Measurements from ENCODE around the gene KIAA1217.

DNA sequence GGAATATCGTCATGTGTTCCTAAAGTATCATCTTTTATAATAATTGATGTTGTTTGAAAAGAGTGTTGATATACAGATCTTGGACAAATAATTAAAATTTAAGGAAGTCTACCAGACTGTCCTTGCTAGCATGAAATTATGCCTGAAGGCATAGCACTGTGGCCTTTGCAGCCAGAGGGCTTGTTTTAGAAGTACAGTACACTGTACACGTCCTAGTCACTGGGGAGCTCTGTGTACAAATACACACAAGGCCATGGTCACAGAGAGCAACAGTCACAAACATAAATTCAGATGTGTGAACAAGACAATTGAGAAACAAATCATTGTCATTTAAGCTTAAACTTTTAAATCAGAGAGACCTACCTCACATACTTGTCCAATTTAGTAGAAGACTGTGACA lies 133.0 kb downstream of the KIAA1217 start:
- no peak for TF ChIP-seq POLR2A (IDR thresholded peaks at IDR 0.05; ENCODE audit: low read depth, low read length)
- TF ChIP-seq, protein P1, sequence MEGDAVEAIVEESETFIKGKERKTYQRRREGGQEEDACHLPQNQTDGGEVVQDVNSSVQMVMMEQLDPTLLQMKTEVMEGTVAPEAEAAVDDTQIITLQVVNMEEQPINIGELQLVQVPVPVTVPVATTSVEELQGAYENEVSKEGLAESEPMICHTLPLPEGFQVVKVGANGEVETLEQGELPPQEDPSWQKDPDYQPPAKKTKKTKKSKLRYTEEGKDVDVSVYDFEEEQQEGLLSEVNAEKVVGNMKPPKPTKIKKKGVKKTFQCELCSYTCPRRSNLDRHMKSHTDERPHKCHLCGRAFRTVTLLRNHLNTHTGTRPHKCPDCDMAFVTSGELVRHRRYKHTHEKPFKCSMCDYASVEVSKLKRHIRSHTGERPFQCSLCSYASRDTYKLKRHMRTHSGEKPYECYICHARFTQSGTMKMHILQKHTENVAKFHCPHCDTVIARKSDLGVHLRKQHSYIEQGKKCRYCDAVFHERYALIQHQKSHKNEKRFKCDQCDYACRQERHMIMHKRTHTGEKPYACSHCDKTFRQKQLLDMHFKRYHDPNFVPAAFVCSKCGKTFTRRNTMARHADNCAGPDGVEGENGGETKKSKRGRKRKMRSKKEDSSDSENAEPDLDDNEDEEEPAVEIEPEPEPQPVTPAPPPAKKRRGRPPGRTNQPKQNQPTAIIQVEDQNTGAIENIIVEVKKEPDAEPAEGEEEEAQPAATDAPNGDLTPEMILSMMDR (conservative IDR thresholded peaks at IDR 0.05; ENCODE audit: low read depth, low read length), result no peak
- no peak for TF ChIP-seq SMC3 (IDR thresholded peaks at IDR 0.05; ENCODE audit: low read depth, low read length)
- no peak for TF ChIP-seq CHD1 (IDR thresholded peaks at IDR 0.05; ENCODE audit: low read depth, low read length)
- no peak for TF ChIP-seq NFE2L2 (IDR thresholded peaks at IDR 0.05; ENCODE audit: low read depth, low read length)
- no peak for TF ChIP-seq RCOR1 (IDR thresholded peaks at IDR 0.05; ENCODE audit: insufficient replicate concordance, low read length)
- no peak for TF ChIP-seq RAD21 (IDR thresholded peaks at IDR 0.05; ENCODE audit: low read length)
